OCI-LY1 (cell line): ENCODE data around the gene SSBP4.

Experiments
- H2AFZ ChIP-seq: fragments of 200-600 bp; sonication (generic), shearing (Covaris generic); 2 replicates; pipeline ENCODE4 v1.6.0; 2014; ENCODE audit warnings: antibody characterized with exemption, mild to moderate bottlenecking, low read length
- H3F3A ChIP-seq: fragments of 200-600 bp; sonication (generic), shearing (Covaris generic); 2 replicates; pipeline ENCODE4 v1.6.0; 2014; ENCODE audit warnings: mild to moderate bottlenecking, antibody characterized with exemption, low read length, moderate library complexity; ENCODE audit not compliant: insufficient read depth
- H3K27ac ChIP-seq: fragments of 200-600 bp; sonication (generic); 2 replicates; pipeline ENCODE4 v1.5.1; 2014; ENCODE audit warnings: low read length, mixed run types, mild to moderate bottlenecking, low read depth; ENCODE audit not compliant: poor library complexity, severe bottlenecking
- H3K27me3 ChIP-seq: fragments of 200-600 bp; sonication (generic); 2 replicates; pipeline ENCODE4 v1.6.0; 2014; ENCODE audit warnings: antibody characterized with exemption, mild to moderate bottlenecking, low read length, moderate library complexity; ENCODE audit not compliant: insufficient read depth
- H3K36me3 ChIP-seq: fragments of 200-600 bp; sonication (generic); 2 replicates; pipeline ENCODE4 v1.6.1; 2014; ENCODE audit warnings: mild to moderate bottlenecking, antibody characterized with exemption, low read length, moderate library complexity, mixed read lengths; ENCODE audit not compliant: insufficient read depth
- H3K4me1 ChIP-seq: fragments of 200-600 bp; sonication (generic); 2 replicates; pipeline ENCODE4 v1.5.1; 2014; ENCODE audit warnings: mild to moderate bottlenecking, low read length, moderate library complexity; ENCODE audit not compliant: insufficient read depth, severe bottlenecking
- H3K4me2 ChIP-seq: fragments of 200-600 bp; sonication (generic), shearing (Covaris generic); 2 replicates; pipeline ENCODE4 v1.6.1; 2014; ENCODE audit warnings: low read length
- H3K4me3 ChIP-seq: fragments of 200-600 bp; sonication (generic); 2 replicates; pipeline ENCODE4 v1.5.1; 2014; ENCODE audit warnings: low read length, low read depth, mild to moderate bottlenecking, mixed read lengths; ENCODE audit not compliant: poor library complexity, severe bottlenecking
- H3K79me2 ChIP-seq: fragments of 200-600 bp; shearing (Covaris generic); 2 replicates; pipeline ENCODE4 v1.6.1; 2016; ENCODE audit warnings: mixed run types, low read length, mixed read lengths; ENCODE audit not compliant: insufficient read depth
- H3K9ac ChIP-seq: fragments of 200-600 bp; sonication (generic), shearing (Covaris generic); 2 replicates; pipeline ENCODE4 v1.6.1; 2014; ENCODE audit warnings: mild to moderate bottlenecking, low read length, mixed read lengths
- H3K9me2 ChIP-seq: fragments of 200-600 bp; sonication (generic), shearing (Covaris generic); 2 replicates; pipeline ENCODE4 v1.6.1; 2014; ENCODE audit warnings: low read depth, mild to moderate bottlenecking, low read length, mixed read lengths
- H3K9me3 ChIP-seq: fragments of 200-600 bp; shearing (Covaris generic); 2 replicates; pipeline ENCODE4 v1.6.1; 2014; ENCODE audit warnings: low read length, mixed read lengths
- H4K20me1 ChIP-seq: fragments of 200-600 bp; sonication (generic), shearing (Covaris generic); 2 replicates; pipeline ENCODE4 v1.6.0; 2016; ENCODE audit warnings: mild to moderate bottlenecking, low read length; ENCODE audit not compliant: insufficient read depth
- EZH2 ChIP-seq: fragments of 200-600 bp; sonication (generic), shearing (Covaris generic); IDR thresholded peaks from 2 replicates; pipeline ENCODE4 v1.8.0; 2017; ENCODE audit warnings: borderline replicate concordance, mixed run types, mild to moderate bottlenecking, antibody characterized with exemption, low read length, moderate library complexity, mixed read lengths
- TF ChIP-seq, protein P1 (sequence below): fragments of 200-600 bp; sonication (generic), shearing (Covaris generic); IDR thresholded peaks from 2 replicates; pipeline ENCODE4 v1.5.1; 2017; ENCODE audit warnings: mild to moderate bottlenecking, antibody characterized with exemption, low read length, moderate library complexity, mixed read lengths

Gene SSBP4

DNA sequence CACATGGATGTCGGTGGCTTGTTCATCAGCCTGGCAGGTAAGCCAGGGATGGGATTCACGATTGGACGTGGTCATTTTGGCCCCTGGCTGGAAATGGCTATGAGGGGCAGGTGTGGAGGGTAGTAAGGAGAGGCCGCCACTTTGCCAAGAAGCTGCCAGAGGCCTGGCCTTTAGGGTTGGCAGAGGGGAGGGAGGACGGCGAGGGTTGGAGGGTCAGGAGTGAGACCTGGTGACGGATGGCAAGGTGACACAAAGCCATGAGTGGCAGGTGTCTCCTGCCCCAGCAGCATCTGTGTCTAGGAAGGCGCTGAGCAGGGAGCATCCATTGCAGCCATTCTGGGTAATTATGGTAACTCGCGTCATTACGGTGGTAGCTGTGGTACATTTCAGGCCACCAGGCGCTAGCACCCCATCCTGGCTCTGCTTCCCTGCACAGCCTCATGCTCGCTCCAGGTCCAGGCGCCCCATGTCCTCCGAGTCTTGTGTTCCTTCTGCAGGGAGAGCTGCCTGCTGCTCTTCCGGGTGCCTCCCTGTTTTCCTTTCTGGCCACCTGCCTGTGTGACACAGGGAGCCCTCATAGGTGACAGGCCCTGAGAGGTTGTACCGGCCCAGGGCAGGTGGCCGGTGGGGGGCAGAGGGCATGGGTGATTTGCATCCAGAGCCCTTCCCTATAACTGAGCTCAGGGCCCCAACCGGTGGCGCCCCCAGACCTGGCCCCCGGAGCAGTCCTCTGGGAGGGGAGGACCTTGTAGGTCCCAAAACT is 4.2 kb downstream of the SSBP4 start:
- no peaks in the 10 kb centered on the region for H3K27me3 ChIP-seq
- H3K4me1 ChIP-seq: peaks cover 28% of the 10 kb centered on the region
- no peaks in the 10 kb centered on the region for H3K9me3 ChIP-seq
- no peaks in the 10 kb centered on the region for H3F3A ChIP-seq
- TF ChIP-seq, protein P1, sequence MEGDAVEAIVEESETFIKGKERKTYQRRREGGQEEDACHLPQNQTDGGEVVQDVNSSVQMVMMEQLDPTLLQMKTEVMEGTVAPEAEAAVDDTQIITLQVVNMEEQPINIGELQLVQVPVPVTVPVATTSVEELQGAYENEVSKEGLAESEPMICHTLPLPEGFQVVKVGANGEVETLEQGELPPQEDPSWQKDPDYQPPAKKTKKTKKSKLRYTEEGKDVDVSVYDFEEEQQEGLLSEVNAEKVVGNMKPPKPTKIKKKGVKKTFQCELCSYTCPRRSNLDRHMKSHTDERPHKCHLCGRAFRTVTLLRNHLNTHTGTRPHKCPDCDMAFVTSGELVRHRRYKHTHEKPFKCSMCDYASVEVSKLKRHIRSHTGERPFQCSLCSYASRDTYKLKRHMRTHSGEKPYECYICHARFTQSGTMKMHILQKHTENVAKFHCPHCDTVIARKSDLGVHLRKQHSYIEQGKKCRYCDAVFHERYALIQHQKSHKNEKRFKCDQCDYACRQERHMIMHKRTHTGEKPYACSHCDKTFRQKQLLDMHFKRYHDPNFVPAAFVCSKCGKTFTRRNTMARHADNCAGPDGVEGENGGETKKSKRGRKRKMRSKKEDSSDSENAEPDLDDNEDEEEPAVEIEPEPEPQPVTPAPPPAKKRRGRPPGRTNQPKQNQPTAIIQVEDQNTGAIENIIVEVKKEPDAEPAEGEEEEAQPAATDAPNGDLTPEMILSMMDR: no peak
- no peak for TF ChIP-seq EZH2
- H3K4me3 ChIP-seq: no peak overlapping the region
- no peaks in the 10 kb centered on the region for H3K36me3 ChIP-seq
- no peak overlapping the region for H3K9ac ChIP-seq
- no peak overlapping the region for H3K4me2 ChIP-seq
- no peaks in the 10 kb centered on the region for H3K79me2 ChIP-seq
- no peaks in the 10 kb centered on the region for H3K9me2 ChIP-seq
- no peak overlapping the region for H3K27ac ChIP-seq
- no peak overlapping the region for H2AFZ ChIP-seq
- H4K20me1 ChIP-seq: no peaks in the 10 kb centered on the region

DNA sequence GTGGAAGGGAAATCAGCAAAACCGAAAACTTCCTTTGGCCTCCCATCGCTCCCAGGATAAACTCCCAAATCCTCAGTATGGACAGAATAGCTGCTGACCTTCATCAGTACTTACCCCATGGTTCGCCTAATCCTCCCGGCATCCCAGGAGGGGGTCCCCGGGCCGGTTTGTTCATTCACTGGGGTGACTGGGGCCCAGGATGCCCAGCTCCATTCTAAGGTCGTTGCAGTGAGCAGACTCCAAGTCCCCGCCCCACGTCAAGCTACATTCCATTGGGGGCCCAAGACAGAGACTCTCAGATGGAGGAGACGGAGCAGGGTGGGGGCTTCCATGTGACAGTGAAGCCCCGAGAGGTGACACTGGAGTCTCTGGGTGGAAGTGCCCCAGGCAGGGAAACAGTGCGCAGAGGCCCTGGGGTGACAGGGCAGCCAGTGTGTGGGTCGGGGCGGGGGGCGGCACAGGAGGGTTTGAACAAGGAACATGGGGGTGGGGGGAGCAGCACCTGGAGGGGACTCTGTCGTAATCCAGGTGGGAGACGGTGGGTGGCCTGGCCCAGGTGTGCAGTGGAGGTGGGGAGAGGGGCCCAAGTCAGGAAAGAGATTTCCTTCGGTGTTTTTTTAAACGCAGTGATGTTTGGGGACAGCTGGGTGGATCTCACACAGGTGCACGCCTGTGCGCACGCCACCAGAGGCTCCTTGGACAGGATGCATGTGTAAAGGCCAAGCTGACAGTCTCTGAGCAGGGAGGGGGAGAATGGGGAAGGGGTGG is 5.1 kb downstream of the SSBP4 start:
- Histone ChIP-seq H3K4me3 (no peak overlapping the region), H3K27me3 (no peaks in the 10 kb centered on the region), H3K4me1 (peaks cover 30% of the 10 kb centered on the region), H3K36me3 (no peaks in the 10 kb centered on the region), H3K9me3 (no peaks in the 10 kb centered on the region), H3K4me2 (no peak overlapping the region), H4K20me1 (no peaks in the 10 kb centered on the region), H3K79me2 (no peaks in the 10 kb centered on the region), H3K27ac (no peak overlapping the region), H3K9ac (no peak overlapping the region), H3K9me2 (no peaks in the 10 kb centered on the region), H3F3A (no peaks in the 10 kb centered on the region), H2AFZ (no peak overlapping the region)
- TF ChIP-seq, protein P1: no peak
- no peak for TF ChIP-seq EZH2

DNA sequence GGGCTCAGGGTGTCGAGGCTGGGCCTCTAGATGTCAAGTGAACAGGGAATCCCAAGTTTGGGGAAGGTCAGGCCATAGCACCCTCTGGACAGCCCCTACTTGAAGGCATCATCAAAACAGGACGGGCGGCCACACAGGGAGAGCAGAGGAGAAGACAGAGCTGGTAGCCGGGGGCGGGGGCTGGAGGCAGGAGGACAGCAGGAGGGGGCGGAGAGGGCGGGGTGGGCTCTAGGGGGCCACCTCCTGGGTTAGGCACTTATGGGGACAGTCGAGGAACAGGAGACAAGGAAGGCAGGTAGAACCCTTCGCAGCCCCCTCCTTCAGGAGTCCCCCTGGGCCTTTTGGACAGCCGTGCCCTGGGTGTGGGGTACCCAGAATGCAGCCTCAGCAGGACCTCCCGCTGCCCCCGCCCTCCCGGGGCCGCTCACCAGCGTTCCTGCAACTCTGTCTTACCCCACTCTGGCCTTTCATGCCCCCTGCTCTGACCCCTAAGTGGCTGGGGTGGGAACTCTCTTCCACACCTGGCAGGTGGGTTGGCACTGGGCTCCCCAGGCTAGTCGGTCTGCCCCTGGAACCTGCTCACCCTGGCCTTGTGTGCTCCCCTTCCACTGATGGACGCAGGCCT is 5.8 kb downstream of the SSBP4 start:
- Histone ChIP-seq H3K36me3 (no peaks in the 10 kb centered on the region), H4K20me1 (no peaks in the 10 kb centered on the region), H2AFZ (no peak overlapping the region), H3K4me2 (no peak overlapping the region), H3K4me3 (no peak overlapping the region), H3K9ac (no peak overlapping the region), H3K4me1 (peaks cover 33% of the 10 kb centered on the region), H3K27me3 (no peaks in the 10 kb centered on the region), H3F3A (no peaks in the 10 kb centered on the region), H3K9me3 (no peaks in the 10 kb centered on the region), H3K27ac (no peak overlapping the region), H3K79me2 (no peaks in the 10 kb centered on the region), H3K9me2 (no peaks in the 10 kb centered on the region)
- no peak for TF ChIP-seq EZH2
- TF ChIP-seq, protein P1: no peak
